Type B pancreatic cell (in vitro differentiated cells): ENCODE measurements around the gene DTNBP1. TPM values are rescaled to one million over a fixed set of nuclear protein-coding genes. Genes with fewer than 3 reads are reported as not detected.

ENCODE experiments used
- DNase-seq: peaks from one replicate; pipeline ENCODE4 v3.0.0; 2021; ENCODE audit warnings: mixed read lengths; ENCODE audit not compliant: unreplicated experiment; ENCODE audit errors: extremely low spot score
- H3K27ac Mint-ChIP-seq: 2 replicates; pipeline ENCODE4 v1.8.0; 2021; ENCODE audit warnings: mild to moderate bottlenecking, mixed read lengths
- H3K27me3 Mint-ChIP-seq: 2 replicates; pipeline ENCODE4 v1.8.0; 2021; ENCODE audit warnings: mixed read lengths
- H3K36me3 Mint-ChIP-seq: 2 replicates; pipeline ENCODE4 v1.8.0; 2021; ENCODE audit warnings: mixed read lengths
- H3K4me1 Mint-ChIP-seq: one replicate; pipeline ENCODE4 v1.8.0; 2021; ENCODE audit warnings: mixed read lengths; ENCODE audit not compliant: unreplicated experiment
- H3K4me3 Mint-ChIP-seq: 2 replicates; pipeline ENCODE4 v1.8.0; 2021; ENCODE audit warnings: mild to moderate bottlenecking, mixed read lengths
- H3K9me3 Mint-ChIP-seq: 2 replicates; pipeline ENCODE4 v1.8.0; 2021; ENCODE audit warnings: mixed read lengths
- CTCF ChIP-seq: fragments of 200-600 bp; sonication (generic); conservative IDR thresholded peaks from 2 replicates; pipeline ENCODE4 v1.5.0; 2021; ENCODE audit warnings: antibody characterized with exemption, mild to moderate bottlenecking
- total RNA-seq: library from RNA; stranded (reverse); gene quantifications from 2 replicates; pipeline ENCODE4 v1.2.1, GENCODE V29; 2021; ENCODE audit warnings: low replicate concordance

Gene DTNBP1
- total RNA-seq, 1 donor from 2014 or later = 11.6 TPM

DNA sequence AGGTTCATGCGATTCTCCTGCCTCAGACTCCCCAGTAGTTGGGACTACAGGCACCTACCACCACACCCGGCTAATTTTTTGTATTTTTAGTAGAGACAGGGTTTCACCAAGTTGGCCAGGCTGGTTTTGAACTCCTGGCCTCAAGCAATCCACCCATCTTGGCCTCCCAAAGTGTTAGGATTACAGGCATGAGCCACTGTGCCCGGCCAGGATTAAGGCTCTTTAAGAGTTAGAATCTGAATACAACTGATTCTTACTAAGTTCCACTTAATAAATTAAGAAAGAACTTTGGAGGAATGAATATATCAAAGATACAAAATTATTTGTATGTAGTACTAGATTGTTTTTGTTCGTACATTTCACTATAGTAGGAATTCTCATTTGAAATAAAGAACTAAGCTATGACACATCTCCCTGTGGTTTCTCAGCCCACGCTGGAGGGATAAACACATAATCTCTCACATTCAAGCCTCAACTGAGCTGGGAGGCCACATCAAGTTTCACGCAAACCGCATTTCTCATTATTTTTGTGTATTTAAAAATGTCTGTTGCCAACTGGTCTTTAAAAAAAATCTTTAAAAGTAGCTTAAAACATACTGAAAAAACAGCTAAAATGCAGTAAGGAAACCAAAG lies 34.2 kb downstream of the DTNBP1 start:
- no peak overlapping the region for H3K27ac Mint-ChIP-seq
- no peaks in the 10 kb centered on the region for H3K36me3 Mint-ChIP-seq
- no peaks in the 10 kb centered on the region for H3K9me3 Mint-ChIP-seq
- no peaks in the 10 kb centered on the region for H3K27me3 Mint-ChIP-seq
- DNase-seq = no peak
- peaks cover 30% of the 10 kb centered on the region for H3K4me1 Mint-ChIP-seq
- H3K4me3 Mint-ChIP-seq = no peak overlapping the region
- no peak for TF ChIP-seq CTCF

GRCh38 chr6:15627821-15628220 lies 35.0 kb downstream of the DTNBP1 start:
- H3K9me3 Mint-ChIP-seq = no peaks in the 10 kb centered on the region
- peaks cover 30% of the 10 kb centered on the region for H3K4me1 Mint-ChIP-seq
- no peaks in the 10 kb centered on the region for H3K36me3 Mint-ChIP-seq
- H3K27ac Mint-ChIP-seq = no peak overlapping the region
- H3K27me3 Mint-ChIP-seq = no peaks in the 10 kb centered on the region
- no peak for DNase-seq
- TF ChIP-seq CTCF = no peak
- H3K4me3 Mint-ChIP-seq = no peak overlapping the region

DNA sequence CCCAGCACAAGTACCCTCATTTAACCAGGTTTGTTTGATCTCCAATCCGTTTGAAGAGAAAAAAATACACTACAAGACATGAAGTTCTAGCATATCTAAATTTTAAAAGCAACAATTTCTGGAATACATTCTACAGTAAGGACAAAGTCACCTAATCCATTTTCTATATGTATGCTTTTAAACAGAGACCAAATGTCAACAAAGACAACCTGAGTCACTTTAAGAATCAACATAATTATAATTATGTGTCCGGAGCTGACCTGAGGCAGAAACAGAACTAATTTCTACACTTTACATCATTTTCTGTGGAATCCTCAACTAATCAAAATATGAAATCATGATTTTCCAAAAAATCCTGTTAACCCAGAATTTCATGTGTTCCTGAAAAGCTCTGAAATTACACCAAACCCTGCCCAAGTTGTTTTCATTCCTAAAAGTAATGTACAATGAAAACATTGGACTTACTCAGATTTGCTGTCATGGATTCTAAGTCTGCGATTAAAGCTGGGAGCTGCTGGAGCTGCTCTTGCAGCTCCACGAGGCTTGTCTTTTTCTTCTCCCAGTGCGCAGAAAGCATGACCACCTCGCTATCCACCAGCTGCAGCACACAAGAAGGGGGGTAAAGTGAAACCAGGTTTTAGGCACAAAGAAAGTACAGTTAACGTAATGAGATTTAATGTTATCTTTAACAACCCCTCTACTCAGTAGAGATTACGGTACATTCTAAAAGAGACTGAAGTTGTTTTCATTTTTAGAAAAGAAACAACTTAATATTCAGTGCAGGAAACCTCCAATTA lies 35.8 kb downstream of the DTNBP1 start:
- no peaks in the 10 kb centered on the region for H3K36me3 Mint-ChIP-seq
- DNase-seq = no peak
- no peaks in the 10 kb centered on the region for H3K9me3 Mint-ChIP-seq
- peaks cover 30% of the 10 kb centered on the region for H3K4me1 Mint-ChIP-seq
- TF ChIP-seq CTCF = no peak
- no peaks in the 10 kb centered on the region for H3K27me3 Mint-ChIP-seq
- peak overlapping the region; percentile 16 for H3K4me3 Mint-ChIP-seq
- H3K27ac Mint-ChIP-seq = peak overlapping the region; percentile 32

GRCh38 chr6:15626160-15626559 lies 36.7 kb downstream of the DTNBP1 start:
- DNase-seq = no peak
- no peak overlapping the region for H3K4me3 Mint-ChIP-seq
- no peak for TF ChIP-seq CTCF
- H3K27ac Mint-ChIP-seq = no peak overlapping the region
- no peaks in the 10 kb centered on the region for H3K36me3 Mint-ChIP-seq
- H3K4me1 Mint-ChIP-seq = peaks cover 29% of the 10 kb centered on the region
- no peaks in the 10 kb centered on the region for H3K27me3 Mint-ChIP-seq
- no peaks in the 10 kb centered on the region for H3K9me3 Mint-ChIP-seq

DNA sequence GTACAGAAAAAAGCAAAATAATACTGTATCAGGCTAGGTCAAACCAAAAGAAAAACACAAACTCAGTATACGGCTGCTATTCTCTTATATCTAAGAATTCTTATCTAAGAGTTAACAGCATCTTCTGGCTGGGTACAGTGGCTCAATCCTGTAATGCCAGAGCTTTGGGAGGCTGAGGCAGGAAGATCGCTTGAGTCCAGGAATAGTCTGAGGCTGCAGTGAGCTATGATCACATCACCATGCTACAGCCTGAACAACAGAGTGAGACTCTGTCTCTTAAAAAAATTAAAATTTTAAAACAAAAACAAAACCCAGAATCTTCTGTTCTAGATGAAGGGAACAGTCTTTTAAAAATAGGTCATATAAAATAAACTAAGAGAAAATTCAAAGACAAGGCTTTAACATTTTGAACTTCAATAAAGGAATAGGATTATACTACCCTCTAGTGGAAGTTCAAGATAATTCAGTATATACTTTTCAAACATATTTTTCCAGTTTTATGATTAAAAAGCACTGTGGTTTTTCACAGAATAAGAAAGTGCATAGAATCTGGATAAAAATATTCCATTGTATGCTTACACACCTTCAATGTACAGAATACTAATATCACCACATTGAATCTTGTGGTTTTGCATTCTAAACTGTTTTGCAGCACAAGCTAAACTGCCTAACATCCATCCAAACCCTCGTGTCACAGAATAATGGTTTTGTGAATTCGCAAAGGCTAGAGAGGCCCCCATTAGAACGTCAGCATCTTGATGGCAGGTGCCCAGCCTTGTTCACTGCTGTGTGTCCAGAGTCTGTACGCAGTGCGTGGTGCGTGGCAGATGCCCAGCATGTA lies 39.3 kb downstream of the DTNBP1 start:
- H3K9me3 Mint-ChIP-seq = no peaks in the 10 kb centered on the region
- no peak for DNase-seq
- no peak overlapping the region for H3K27ac Mint-ChIP-seq
- peaks cover 32% of the 10 kb centered on the region for H3K4me1 Mint-ChIP-seq
- no peak overlapping the region for H3K4me3 Mint-ChIP-seq
- TF ChIP-seq CTCF = peak; percentile 86
- H3K36me3 Mint-ChIP-seq = no peaks in the 10 kb centered on the region
- no peaks in the 10 kb centered on the region for H3K27me3 Mint-ChIP-seq
